Measurements from ENCODE around the gene CNTNAP2.

CNTNAP2 gene

DNA sequence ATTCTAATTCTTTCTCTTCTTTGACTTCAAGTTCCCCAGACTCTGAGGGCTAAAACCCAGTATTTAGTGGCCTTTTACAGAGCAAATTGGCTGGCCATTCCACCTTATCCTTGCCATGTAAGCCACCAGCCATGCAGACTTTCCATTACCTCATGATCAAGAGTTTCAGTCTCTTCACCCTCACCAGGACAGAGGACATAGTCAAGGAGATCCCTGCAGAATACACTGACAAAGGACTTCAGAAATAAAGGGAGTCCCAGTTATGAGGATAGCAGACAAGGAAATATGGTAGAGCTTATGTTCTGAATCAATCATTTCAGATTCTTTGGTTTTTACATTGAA lies 1393.6 kb downstream of the CNTNAP2 start:
- TF ChIP-seq TARDBP (IDR thresholded peaks at IDR 0.05) (no peak), ARNT (IDR thresholded peaks at IDR 0.05) (no peak), SUZ12 (IDR thresholded peaks at IDR 0.05) (no peak), LEF1 (IDR thresholded peaks at IDR 0.05; ENCODE audit: borderline replicate concordance) (no peak), FOXM1 (IDR thresholded peaks at IDR 0.05; ENCODE audit: borderline replicate concordance) (no peak), CTBP1 (IDR thresholded peaks at IDR 0.05; ENCODE audit: borderline replicate concordance) (no peak), ELF4 (IDR thresholded peaks at IDR 0.05) (no peak), HDGF (IDR thresholded peaks at IDR 0.05; ENCODE audit: borderline replicate concordance) (no peak), ZNF384 (IDR thresholded peaks at IDR 0.05) (no peak), SP1 (IDR thresholded peaks at IDR 0.05) (no peak), FOXK2 (IDR thresholded peaks at IDR 0.05) (no peak), L3MBTL2 (conservative IDR thresholded peaks at IDR 0.05) (no peak), BHLHE40 (IDR thresholded peaks at IDR 0.05; ENCODE audit: borderline replicate concordance) (no peak), NFRKB (IDR thresholded peaks at IDR 0.05) (no peak)
- TF ChIP-seq, protein P1, sequence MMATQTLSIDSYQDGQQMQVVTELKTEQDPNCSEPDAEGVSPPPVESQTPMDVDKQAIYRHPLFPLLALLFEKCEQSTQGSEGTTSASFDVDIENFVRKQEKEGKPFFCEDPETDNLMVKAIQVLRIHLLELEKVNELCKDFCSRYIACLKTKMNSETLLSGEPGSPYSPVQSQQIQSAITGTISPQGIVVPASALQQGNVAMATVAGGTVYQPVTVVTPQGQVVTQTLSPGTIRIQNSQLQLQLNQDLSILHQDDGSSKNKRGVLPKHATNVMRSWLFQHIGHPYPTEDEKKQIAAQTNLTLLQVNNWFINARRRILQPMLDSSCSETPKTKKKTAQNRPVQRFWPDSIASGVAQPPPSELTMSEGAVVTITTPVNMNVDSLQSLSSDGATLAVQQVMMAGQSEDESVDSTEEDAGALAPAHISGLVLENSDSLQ (IDR thresholded peaks at IDR 0.05), result no peak
- DNase-seq (ENCODE audit: extremely low spot score), result no peak
- ChIA-PET POLR2A (no interaction called here), CTCF (no interaction called here)

GRCh38 chr7:147510923-147511322 lies 1394.3 kb downstream of the CNTNAP2 start:
- DNase-seq (ENCODE audit: extremely low spot score), result no peak
- TF ChIP-seq ZNF384 (IDR thresholded peaks at IDR 0.05) (no peak), SP1 (IDR thresholded peaks at IDR 0.05) (no peak), TARDBP (IDR thresholded peaks at IDR 0.05) (no peak), SUZ12 (IDR thresholded peaks at IDR 0.05) (no peak)
- TF ChIP-seq, protein P1 (IDR thresholded peaks at IDR 0.05), result no peak
- POLR2A ChIA-PET, result no interaction called here
- CTCF ChIA-PET, result no interaction called here

DNA sequence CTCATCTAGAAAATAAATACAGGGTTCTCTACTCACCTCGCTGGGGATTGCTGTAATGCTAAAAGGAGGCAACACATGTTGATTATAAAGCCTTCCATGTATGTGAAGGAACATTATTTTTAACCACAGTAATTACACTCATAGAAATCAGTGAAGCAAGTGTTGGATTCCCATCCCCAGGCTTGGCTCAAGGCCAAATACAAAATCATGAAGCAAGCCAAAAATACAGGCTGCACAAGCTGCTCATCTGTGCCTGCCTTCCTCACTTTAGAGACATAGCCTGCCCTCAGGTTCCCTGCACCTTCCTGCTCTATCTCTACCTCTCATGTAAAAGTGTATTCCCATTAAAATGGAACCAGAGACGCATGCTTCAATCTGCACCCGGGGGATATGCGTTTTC lies 1396.8 kb downstream of the CNTNAP2 start:
- DNase-seq (ENCODE audit: extremely low spot score), result no peak

DNA sequence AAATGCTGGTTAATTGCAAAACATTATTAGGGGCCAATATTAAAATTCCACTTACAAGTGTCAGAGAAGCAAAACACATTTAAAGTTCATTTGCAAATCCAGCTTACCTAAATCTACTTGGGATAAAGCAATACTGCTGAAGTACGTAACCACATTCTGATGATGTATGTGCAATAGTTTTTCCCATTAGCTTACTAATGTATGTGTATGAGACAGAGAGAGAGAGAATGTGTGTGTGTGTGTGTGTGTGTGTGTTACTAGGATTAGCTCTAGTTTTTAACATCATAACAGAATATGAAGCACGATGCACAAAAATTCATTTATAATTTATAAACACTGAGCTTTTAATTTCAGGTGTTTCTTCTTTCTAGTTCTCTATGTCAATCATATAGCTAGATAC lies 1399.8 kb downstream of the CNTNAP2 start:
- POLR2A ChIA-PET, result interaction anchor here (0.8 kb wide), 1 partner anchor 424 kb away, joined by 3 read pairs; no protein-coding TSS in a partner anchor
- TF ChIP-seq L3MBTL2 (conservative IDR thresholded peaks at IDR 0.05) (no peak), ZNF384 (IDR thresholded peaks at IDR 0.05) (no peak), FOXM1 (IDR thresholded peaks at IDR 0.05; ENCODE audit: borderline replicate concordance) (no peak), FOXK2 (IDR thresholded peaks at IDR 0.05) (no peak), NFRKB (IDR thresholded peaks at IDR 0.05) (no peak), LEF1 (IDR thresholded peaks at IDR 0.05; ENCODE audit: borderline replicate concordance) (no peak), FOXA1 (IDR thresholded peaks at IDR 0.05) (no peak), ELF4 (IDR thresholded peaks at IDR 0.05) (no peak), BHLHE40 (IDR thresholded peaks at IDR 0.05; ENCODE audit: borderline replicate concordance) (no peak), CTBP1 (IDR thresholded peaks at IDR 0.05; ENCODE audit: borderline replicate concordance) (no peak), SUZ12 (IDR thresholded peaks at IDR 0.05) (no peak), SP1 (IDR thresholded peaks at IDR 0.05) (no peak)
- TF ChIP-seq, protein P1 (IDR thresholded peaks at IDR 0.05), result no peak
- CTCF ChIA-PET, result interaction anchor here (0.6 kb wide), 1 partner anchor 89 kb away, joined by 3 read pairs; no protein-coding TSS in a partner anchor
- no peak for DNase-seq (ENCODE audit: extremely low spot score)

More for the DNA sequence above, 1396.8 kb downstream of the CNTNAP2 start:
- ChIA-PET POLR2A (no interaction called here), CTCF (no interaction called here)
- no peak for TF ChIP-seq L3MBTL2 (conservative IDR thresholded peaks at IDR 0.05)
- TF ChIP-seq HDGF (IDR thresholded peaks at IDR 0.05; ENCODE audit: borderline replicate concordance), result no peak
- no peak for TF ChIP-seq LEF1 (IDR thresholded peaks at IDR 0.05; ENCODE audit: borderline replicate concordance)
- no peak for TF ChIP-seq FOXA1 (IDR thresholded peaks at IDR 0.05)
- TF ChIP-seq FOXK2 (IDR thresholded peaks at IDR 0.05), result no peak
- TF ChIP-seq ELF4 (IDR thresholded peaks at IDR 0.05), result no peak
- no peak for TF ChIP-seq BHLHE40 (IDR thresholded peaks at IDR 0.05; ENCODE audit: borderline replicate concordance)
- no peak for TF ChIP-seq ARNT (IDR thresholded peaks at IDR 0.05)
- TF ChIP-seq, protein P1 (IDR thresholded peaks at IDR 0.05), result no peak
- no peak for TF ChIP-seq SUZ12 (IDR thresholded peaks at IDR 0.05)
- no peak for TF ChIP-seq ZNF384 (IDR thresholded peaks at IDR 0.05)

DNA sequence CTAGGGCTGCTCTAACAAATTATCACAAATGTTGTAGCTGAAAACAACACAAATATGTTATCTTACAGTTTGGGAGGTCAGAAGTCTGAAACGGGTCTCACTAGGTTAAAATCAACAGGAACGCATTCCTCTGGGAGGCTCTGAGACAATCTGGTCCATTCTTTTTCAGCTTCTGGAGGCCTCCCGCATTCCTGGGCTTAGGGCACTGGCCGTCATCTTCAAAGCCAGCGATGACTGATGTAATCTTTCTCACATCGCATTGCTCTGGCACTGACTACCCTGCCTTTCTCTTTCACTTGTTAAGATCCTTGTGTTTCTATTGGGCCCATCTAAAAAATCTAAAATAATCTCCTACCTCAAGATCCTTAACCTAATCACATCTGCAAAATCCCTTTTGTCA lies 1402.5 kb downstream of the CNTNAP2 start:
- ChIA-PET POLR2A (no interaction called here), CTCF (no interaction called here)
- no peak for DNase-seq (ENCODE audit: extremely low spot score)
- no peak for TF ChIP-seq ELF4 (IDR thresholded peaks at IDR 0.05)
- TF ChIP-seq FOXM1 (IDR thresholded peaks at IDR 0.05; ENCODE audit: borderline replicate concordance), result no peak
- TF ChIP-seq, protein P1 (IDR thresholded peaks at IDR 0.05), result no peak
- TF ChIP-seq L3MBTL2 (conservative IDR thresholded peaks at IDR 0.05), result no peak
- no peak for TF ChIP-seq LEF1 (IDR thresholded peaks at IDR 0.05; ENCODE audit: borderline replicate concordance)
- TF ChIP-seq FOXA1 (IDR thresholded peaks at IDR 0.05), result no peak
- TF ChIP-seq SP1 (IDR thresholded peaks at IDR 0.05), result no peak
- TF ChIP-seq CTBP1 (IDR thresholded peaks at IDR 0.05; ENCODE audit: borderline replicate concordance), result no peak
- TF ChIP-seq ZNF384 (IDR thresholded peaks at IDR 0.05), result no peak
- no peak for TF ChIP-seq HDGF (IDR thresholded peaks at IDR 0.05; ENCODE audit: borderline replicate concordance)
- no peak for TF ChIP-seq NFRKB (IDR thresholded peaks at IDR 0.05)
- no peak for TF ChIP-seq BHLHE40 (IDR thresholded peaks at IDR 0.05; ENCODE audit: borderline replicate concordance)
- no peak for TF ChIP-seq SUZ12 (IDR thresholded peaks at IDR 0.05)
- TF ChIP-seq ARNT (IDR thresholded peaks at IDR 0.05), result no peak
